Stimulated activated CD4-positive, alpha-beta T cell treated with anti-CD3 and anti-CD28 coated beads, Interleukin-4, amount 100 ng/mL, for 48 hours (primary cell): ENCODE results near the gene CACNA1H.
"Not testable (repeated sequence)": the region's sequence is repeated elsewhere in the genome, so short reads cannot be mapped to it uniquely, and the experiment has no call there.

Experiments
- DNase-seq, 2 donors: peaks; one replicate each; pipeline ENCODE4 v3.0.0-alpha.2; 2020; ENCODE audit warnings: low read depth in 2 of 2

Gene CACNA1H

DNA sequence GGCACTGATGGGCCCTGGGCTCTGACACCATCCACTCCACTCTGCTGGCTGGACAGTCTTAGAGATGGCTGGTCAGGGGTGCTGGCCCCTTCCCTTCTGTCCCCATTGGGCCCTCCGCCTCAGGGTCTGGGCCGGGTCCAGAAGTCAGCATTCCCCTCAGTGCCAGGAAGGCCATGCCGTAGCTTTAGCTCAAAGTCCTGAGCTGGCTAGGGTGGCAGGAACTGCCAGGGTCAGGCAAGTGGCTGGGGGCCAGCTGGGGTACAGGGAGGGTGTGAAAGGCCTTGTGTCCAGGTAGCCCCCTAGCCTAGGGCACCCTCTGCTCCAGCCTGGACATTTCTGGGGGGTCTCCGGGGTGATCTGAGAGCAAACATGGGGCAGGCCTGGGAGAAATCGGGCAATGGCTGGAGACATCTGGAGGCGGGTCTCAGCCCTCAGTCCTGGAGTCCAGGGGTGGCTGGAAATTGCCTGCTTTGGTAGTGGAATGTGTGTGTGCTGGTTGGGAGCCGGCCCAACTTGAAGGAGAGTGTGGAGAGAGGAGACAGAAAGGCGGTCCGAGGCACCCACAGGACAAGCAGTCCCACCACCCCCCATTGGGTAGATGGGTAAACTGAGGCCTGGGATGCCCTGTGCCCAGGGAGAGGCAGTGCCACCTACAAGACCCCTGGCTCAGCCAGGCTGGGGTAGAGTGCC lies 39.6 kb downstream of the CACNA1H start:
- DNase-seq = no peak

GRCh38 chr16:1193143-1193824 lies 40.4 kb downstream of the CACNA1H start:
- DNase-seq = no peak

DNA sequence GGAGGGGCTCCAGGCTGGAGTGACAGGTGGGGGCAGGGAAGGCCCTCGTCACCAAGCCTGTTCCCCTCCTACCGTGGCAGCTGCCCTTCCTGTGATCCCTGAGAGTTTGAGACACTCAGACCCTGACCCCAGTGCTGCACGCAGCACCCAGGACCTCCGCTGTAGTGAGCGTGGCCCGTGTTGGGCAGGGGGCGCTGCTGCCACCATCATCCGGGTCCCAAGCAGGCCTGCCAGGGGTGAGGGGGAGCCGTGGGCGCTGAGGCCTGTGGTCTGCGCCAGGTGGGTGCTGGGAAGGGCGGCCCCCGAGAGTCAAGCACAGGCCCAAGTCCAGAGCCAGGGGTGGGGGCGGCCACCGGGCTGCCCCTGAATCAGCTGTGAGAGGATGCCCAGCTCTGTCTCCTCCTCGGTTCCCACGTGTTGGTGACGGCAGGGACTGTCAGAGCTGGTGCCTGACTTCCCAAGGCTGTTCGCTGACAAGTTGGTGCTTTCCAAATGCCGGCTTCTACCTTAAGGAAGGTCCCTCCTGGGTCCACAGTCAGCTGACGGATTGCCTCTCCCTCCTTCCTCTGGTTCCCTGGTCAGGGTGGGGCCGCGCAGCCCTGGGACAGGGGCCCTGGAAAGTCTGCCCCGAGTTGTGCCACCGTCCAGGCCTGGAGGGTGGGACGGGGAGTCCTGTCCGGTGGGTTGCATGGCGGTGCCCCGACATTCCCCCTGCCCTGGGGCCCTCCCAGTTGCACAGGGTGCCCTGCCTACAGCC lies 41.1 kb downstream of the CACNA1H start:
- DNase-seq = no peak

GRCh38 chr16:1194665-1195392 lies 41.9 kb downstream of the CACNA1H start:
- peak in 1 of 2 donors; percentile 9 for DNase-seq

DNA sequence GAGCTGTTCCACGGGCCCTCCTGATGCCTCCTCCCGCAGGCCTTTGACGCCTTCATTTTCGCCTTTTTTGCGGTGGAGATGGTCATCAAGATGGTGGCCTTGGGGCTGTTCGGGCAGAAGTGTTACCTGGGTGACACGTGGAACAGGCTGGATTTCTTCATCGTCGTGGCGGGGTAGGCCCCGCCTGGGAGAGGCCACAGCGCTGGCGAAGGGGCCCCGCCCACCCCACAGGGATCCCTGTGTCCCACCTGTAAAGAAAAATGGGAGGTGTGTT lies 42.4 kb downstream of the CACNA1H start:
- no peak for DNase-seq

- DNase-seq = no peak
These were observed 43.6 kb downstream of the CACNA1H start for GRCh38 chr16:1196494-1196893.

DNA sequence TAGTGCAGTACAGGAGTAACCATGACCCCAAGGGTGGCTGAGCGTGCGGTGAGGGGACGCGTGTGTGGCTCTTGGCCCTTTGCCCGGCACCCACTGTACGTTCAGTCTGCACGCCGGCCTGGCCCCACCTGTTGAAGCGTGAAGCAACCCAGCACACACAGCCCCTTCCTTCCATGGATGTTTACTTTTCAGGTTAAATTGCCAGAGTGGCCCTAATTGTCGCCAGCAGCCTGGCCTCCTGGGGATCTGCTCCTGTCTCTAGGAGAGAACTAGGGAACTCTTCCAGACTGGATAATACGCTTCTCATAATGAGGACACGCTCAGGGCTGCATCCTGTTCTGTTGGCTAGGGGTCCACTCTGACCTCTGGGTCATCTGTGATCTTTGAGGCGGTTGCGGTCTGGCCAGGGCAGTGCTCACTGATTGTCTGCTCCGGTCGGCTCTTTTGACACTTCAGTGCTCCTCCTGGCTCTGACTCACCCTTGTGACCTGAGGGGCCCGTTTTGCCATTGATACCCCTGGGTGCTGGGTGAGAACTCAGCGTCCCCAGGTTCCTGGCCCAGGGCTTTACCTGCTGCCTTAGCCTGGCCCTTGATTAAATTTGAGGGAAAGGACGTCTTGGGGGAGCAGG lies 44.4 kb downstream of the CACNA1H start:
- DNase-seq = no peak

GRCh38 chr16:1198194-1198593 lies 45.3 kb downstream of the CACNA1H start:
- DNase-seq = no peak

DNA sequence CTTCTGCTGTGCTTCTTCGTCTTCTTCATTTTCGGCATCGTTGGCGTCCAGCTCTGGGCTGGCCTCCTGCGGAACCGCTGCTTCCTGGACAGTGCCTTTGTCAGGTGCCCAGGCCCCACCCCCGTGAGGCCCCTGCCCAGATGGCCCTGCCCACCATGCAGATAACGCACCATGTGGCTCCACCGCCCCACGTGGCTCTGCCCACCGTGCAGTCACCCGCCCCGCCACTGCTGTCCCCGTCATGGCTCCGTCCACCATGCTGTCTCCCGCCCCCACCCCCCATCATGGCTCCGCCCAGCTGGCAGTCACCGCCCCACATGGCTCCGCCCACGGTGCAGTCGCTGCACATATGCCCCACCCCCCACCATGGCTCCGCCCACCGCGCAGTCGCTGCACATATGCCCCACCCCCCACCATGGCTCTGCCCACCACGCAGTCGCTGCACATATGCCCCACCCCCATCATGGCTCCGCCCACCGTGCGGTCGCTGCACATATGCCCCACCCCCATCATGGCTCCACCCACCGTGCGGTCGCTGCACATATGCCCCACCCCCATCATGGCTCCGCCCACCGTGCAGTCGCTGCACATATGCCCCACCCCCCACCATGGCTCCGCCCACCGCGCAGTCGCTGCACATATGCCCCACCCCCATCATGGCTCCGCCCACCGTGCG lies 45.9 kb downstream of the CACNA1H start:
- not testable (repeated sequence) for DNase-seq

DNA sequence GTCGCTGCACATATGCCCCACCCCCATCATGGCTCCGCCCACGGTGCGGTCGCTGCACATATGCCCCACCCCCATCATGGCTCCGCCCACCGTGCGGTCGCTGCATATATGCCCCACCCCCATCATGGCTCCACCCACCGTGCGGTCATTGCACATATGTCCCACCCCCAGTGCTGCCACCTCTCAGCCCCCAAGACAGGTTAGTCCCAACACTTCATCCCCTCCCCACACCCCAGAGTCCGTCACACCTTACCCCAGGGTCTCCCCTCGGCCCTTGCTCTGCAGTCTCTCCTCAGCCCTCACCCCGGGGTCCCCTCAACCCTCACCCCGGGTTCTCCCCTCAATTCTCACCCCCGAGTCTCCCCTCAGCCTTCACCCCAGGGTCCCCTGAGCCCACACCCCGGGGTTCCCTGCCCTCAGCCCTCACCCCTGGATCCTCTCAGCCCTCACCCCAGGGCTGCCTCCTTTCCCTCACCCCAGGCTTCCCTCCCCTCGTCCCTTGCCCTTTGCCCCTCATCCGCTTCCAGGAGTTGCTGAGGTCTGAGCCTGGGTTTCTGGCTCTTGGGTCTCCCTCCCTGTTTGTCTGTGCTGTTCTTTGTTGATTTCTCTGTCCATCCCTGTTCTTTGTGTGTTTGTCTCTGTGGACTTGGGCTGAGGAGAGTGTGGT lies 46.6 kb downstream of the CACNA1H start:
- no peak for DNase-seq

GRCh38 chr16:1200014-1200627 lies 47.2 kb downstream of the CACNA1H start:
- no peak for DNase-seq

DNA sequence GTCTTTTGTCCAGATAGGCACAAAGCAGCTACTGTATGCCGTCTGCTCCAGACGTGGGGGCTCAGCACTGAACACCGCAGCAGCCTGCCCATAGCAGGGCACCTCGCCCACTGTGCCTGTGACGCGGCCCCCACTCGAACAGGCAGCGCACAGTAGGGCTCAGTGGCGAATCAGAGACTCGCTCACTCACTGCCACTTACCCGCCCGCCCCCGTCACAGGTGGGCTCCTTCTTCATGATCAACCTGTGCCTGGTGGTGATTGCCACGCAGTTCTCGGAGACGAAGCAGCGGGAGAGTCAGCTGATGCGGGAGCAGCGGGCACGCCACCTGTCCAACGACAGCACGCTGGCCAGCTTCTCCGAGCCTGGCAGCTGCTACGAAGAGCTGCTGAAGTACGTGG lies 48.5 kb downstream of the CACNA1H start:
- DNase-seq = no peak

GRCh38 chr16:1202274-1202673 lies 49.4 kb downstream of the CACNA1H start:
- no peak for DNase-seq

DNA sequence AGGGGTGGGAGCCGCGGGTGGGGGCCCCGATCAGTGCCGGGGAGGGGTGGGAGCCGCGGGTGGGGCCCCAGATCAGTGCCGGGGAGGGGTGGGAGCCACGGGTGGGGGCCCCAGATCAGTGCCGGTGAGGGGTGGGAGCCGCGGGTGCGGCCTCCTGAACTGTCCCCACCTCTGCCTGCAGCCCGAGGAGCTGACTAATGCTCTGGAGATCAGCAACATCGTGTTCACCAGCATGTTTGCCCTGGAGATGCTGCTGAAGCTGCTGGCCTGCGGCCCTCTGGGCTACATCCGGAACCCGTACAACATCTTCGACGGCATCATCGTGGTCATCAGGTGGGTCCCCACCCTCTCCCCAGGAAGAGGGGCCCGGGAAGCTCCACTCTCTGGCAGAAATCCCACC lies 52.0 kb downstream of the CACNA1H start:
- DNase-seq = no peak

GRCh38 chr16:1206326-1206725 lies 53.4 kb downstream of the CACNA1H start:
- no peak for DNase-seq

- DNase-seq = no peak
These were observed 53.9 kb downstream of the CACNA1H start for GRCh38 chr16:1206786-1207185.

- DNase-seq = no peak
These were observed 55.4 kb downstream of the CACNA1H start for GRCh38 chr16:1208239-1208830.

- no peak for DNase-seq
These were observed 56.2 kb downstream of the CACNA1H start for GRCh38 chr16:1209081-1209480.

- DNase-seq = no peak
These were observed 57.6 kb downstream of the CACNA1H start for GRCh38 chr16:1210461-1210860.
